Naive thymus-derived CD8-positive, alpha-beta T cell (primary cell): ENCODE data around the gene ABCC9. TPM values are rescaled to one million over a fixed set of nuclear protein-coding genes. Genes with fewer than 3 reads are reported as not detected.

ENCODE experiments used
- polyA plus RNA-seq, 3 donors: library from polyadenylated mRNA; unstranded; fragments of 300-500 nt; fragmentation: Illumina TruSeq; gene quantifications; one replicate each; pipeline ENCODE4 v1.2.3, GENCODE V29; 2021
- total RNA-seq, 8 experiments: library from RNA in 2 of 8; stranded (reverse) in 2 of 8; gene quantifications; one replicate each; pipeline ENCODE4 v1.2.3 and lab custom pipeline; 2021 to 2026

ABCC9 gene
- total and polyA plus RNA-seq, 5 experiments from 2014 or later = not detected

Other genes starting within 250 kb of the ABCC9 start
- not detected for gene KCNJ8, start 166.7 kb downstream of the ABCC9 start, total RNA-seq
- gene KCNJ8, start 166.7 kb downstream of the ABCC9 start, polyA plus RNA-seq = not detected
- 10 to 100 TPM; 17.6 to 18.3 TPM for gene CMAS, start 104.8 kb upstream of the ABCC9 start, total RNA-seq
- gene CMAS, start 104.8 kb upstream of the ABCC9 start, polyA plus RNA-seq = 10 to 100 TPM; 28.2 to 36.9 (median 35.7) TPM